Cortex of kidney (tissue), 1 donor: ENCODE data around the gene KCTD16.

Source experiments
- DNase-seq: peaks from one replicate; lab custom pipeline; 2025; lab: John Stamatoyannopoulos, UW

The KCTD16 gene

DNA sequence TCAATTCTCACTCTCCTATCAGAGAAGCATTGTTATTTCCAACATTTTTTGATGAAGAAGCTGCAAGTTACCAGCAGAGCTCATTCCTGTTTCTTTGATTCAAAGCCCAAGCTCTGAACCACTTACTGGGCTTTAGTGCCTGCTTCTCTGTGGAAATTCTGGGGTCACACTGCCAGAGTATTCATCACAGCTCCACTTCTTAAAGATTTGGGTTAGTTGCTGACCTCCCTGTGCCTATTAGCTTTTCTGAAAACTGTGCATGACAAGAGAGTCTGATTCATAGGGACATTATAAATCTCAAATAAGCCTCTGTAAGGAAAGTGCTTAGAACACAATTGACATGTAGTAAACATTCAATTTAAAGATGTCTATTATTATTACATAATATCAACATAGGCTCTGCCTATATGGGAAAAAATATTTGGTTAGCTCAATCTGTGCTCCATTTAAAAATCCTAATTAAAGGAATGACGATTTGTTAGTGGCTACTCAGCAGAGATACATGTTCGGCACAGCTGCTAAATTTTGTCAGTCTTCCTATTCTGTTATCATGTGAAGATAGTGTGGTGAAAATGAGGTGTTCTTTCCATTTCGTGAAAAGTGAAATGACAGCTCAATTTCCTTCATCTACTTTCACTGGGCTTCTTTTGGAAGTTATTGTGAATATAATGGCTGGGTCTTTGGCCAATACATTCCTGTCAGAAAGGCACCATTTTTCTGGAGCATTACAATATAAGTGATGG lies 293.0 kb downstream of the KCTD16 start:
- DNase-seq: no peak

DNA sequence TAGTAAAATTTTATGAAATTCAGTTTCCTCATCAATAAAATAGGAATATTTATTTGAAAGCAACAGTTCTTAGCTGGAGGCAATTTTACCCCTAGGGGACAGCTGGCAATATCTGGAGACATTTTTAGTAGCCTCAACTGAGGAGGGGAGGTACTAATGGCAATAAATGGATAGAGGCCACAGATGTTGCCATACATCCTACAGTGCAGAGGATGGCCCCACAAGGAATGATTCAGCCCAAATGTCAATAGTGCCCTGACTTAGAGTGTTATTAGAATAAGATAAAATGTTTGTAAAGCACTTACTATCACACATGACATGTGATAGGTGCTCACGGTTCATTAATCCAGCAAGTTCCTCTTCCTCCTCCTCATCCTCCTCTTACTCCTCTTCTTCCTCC lies 293.6 kb downstream of the KCTD16 start:
- no peak for DNase-seq

DNA sequence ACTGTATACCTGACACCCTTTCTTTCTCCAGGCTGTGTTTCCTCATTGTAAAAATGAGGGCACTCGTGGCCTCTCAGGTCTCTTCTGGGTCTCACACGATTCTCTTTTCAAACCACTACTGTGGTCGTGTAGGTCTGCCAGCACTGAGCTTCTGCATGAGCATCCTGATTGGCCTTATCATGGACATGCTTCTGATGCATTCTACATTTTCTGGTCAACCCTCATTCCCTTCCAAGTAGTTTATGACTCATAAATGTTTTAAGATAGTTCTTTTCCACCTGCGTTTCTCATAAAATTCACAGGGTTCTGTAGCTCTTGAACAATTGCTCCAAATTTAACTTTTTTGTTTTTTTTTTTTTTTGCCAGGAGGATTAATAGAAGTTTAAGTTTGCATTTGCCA lies 294.8 kb downstream of the KCTD16 start:
- DNase-seq: no peak

DNA sequence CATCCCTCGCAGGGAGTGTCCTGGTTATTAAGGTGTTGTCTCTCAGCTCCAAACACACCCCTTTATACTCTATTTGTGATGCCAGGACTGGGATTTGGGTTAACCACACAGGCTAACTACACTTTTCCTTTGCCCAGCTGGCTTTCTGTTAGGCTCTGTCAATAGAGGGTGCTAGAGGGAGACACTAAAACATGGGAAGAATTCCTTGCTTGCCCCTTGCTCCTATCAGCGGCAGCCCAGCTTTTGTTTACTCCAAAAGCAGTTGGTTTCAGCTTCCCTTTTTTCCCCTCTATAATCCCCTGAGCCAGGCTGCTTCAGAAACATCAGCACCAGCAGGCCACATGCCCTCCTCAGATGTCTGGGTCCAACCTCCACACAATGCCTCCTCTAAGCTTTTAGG lies 297.1 kb downstream of the KCTD16 start:
- no peak for DNase-seq

DNA sequence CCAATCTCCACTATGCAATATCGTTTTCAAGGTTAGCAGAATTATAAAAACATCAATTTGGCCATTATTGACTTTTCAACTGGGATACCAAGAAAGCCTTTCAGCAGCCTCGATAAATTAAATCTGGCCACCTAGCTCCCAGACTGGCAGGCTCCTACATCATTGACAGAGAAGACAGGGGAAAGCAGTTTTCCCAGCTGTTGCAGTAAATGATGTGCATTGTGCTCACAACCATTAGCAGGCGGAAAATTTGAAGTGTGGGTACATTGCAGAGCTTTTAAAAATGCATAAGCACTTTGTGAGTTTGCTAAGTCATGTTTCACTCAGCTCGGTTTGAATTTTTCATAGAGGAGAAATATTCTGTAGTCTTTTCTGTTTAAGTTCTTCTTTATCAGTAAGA lies 297.9 kb downstream of the KCTD16 start:
- DNase-seq: no peak

DNA sequence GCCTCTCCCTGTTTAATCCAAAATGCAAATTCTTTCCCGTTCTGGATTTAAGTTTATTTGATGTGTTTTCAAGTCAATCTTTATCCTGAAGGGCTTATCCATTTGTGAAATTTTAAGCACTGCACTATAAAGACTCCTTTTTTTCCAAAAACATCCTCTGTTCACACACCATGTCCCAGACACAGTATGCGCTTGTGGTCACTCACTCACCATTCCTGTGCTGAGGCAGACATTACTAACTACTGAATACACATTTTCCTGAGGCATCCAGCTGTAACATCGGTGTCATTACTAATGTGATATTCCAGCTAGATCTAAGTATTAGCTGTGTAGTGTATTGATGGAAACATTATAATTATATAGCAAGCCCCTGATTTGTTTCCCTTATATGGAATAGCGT lies 298.4 kb downstream of the KCTD16 start:
- no peak for DNase-seq

DNA sequence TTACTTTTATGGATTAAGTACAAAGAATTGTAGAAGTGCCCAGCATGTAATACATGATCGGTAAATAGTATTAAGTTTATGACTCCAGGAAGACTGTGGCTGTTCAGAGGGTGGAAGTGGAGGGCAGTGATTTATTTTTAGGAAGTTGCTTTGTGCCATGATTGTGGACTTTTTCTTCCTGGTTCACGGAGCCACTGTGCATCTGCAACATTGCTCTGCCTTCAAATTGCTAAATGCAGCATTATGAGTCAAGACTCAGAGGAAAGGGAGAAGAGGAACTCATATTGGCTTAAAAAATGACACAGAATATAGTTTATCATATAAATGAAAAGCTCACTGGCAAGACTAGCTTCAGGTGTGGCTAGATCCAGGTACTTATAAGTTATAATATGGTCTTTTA lies 301.5 kb downstream of the KCTD16 start:
- no peak for DNase-seq

DNA sequence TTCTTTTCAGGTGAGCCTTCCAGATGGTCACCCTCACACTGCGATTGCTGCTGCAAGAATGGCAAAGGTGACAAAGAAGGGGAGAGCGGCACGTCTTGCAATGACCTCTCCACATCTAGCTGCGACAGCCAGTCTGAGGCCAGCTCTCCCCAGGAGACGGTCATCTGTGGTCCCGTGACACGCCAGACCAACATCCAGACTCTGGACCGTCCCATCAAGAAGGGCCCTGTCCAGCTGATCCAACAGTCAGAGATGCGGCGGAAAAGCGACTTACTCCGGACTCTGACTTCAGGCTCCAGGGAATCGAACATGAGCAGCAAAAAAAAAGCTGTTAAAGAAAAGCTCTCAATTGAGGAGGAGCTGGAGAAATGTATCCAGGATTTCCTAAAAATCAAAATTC lies 303.0 kb downstream of the KCTD16 start:
- DNase-seq: no peak

DNA sequence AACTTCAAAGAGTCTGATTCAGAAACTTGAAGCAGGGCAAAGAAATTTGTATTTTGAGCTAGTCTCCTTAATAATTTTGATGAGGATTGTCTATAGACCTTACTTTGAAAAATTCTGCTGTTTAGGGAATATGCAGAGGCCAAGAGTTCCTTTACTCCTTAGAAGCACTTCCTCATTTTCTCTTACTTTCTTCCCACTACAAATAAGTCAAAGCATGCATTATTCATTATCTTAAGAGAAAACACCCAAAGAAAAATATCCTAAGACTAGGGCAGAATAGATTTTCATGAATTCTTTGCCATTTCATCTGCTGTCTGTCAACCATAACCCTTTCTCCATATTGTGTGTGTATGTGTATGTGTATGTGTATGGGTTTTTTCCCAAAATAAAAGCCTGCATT lies 307.9 kb downstream of the KCTD16 start:
- DNase-seq: no peak

DNA sequence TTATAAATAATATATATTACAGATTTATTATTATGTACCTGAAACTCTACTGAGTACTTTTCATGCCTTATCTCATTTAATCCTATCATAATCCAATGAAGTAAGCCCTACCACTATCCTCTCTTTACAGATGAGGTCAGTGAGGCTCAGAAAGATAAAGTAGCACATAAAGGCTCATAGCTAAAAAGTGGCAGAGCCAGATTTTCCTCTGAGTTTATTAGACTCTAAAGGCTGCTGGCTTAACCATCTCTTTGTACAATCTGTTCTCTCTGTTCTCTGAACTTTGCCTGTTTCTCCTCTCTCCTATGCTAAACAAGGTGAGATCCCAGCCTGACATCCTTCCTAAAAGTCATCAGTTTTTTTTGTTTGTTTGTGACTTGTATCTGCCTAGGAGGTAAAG lies 311.2 kb downstream of the KCTD16 start:
- no peak for DNase-seq

DNA sequence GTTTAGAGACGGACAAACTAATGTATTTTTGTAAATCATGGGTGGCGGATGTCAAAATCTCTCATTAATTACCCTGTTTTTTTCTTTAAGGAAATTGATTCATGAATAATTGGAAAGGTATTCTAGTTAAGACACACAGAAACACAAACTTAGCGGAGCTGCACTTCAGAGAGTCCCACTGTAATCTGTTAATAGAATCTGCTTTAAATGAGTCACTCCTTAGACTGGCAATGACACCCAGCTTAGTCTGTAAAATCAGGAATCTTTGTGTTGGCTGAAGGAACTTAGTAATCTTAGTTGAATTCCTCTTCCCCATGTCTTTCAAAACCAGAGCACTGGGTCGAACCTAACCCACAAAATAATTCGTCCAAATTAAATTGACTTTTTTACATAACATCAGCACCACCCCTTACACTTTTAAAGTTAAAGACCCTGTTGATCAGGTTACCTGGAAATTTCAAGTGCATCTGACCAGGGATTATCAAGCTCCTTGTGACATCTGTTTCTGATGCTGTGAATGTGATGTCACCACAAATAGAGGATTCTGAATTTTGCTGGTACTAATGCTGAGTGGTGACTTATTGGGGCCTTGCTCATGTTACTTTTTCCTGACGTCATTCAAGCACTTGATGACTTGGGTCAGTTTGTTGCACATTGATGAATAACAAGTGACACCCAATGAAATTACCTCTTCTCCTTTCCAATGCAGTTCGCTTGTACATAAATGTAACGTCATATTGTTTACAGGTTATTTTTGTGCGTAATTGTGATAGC lies 313.6 kb downstream of the KCTD16 start:
- no peak for DNase-seq

DNA sequence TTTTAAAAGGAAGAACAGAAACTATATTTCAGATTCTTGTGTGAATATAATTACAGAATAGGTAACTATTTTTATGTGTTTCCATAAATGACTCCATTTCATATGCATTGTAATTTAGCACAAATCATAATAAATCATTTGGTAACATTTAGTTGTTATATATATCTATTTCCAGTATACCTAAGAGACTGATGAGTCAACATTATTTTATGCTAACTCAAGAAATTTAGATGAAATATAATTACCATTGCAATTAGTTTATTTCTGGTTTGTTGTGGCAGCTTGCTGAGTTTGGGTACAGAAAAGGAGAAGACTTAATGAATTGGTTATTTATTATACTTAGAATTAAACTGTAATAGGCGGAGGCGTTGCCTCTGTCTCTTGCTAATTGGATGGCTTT lies 314.9 kb downstream of the KCTD16 start:
- no peak for DNase-seq

DNA sequence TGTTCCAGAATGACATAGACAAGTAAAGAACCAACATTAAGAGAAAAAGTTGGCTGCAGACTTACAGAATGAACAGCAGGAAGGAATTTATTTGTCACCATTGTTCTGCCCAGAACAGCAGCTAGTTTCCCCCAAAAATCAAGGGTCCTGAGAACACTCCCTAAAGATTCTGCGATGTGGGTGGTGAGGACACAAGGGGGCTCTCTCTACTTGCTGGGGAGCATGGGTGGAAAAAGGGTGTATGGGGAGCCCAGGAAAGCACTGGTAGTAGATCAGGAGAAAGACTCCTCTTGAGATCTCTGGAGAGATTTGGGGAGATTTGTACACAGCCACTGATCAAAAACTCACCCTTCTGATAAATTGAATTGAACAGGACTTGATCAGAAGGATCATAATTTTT lies 316.5 kb downstream of the KCTD16 start:
- no peak for DNase-seq

DNA sequence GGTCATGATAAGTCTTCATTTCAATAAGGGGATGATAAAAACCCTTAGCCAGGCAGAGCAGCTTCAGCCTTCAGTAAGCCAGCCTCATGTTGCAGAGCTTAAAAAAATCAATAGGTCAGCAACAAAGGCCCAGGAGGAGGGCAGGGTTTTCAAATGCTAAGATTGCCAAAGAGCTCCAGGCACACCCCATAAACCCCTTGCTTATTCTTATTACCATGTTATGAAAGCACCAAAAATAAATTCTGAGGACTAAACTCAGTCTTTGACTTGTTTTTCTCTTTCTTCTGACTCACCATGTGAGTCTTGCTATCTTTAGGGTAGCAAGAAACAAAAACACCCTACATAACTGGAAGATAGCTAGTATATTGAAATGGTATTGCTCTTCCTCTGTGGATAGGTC lies 317.1 kb downstream of the KCTD16 start:
- DNase-seq: no peak

DNA sequence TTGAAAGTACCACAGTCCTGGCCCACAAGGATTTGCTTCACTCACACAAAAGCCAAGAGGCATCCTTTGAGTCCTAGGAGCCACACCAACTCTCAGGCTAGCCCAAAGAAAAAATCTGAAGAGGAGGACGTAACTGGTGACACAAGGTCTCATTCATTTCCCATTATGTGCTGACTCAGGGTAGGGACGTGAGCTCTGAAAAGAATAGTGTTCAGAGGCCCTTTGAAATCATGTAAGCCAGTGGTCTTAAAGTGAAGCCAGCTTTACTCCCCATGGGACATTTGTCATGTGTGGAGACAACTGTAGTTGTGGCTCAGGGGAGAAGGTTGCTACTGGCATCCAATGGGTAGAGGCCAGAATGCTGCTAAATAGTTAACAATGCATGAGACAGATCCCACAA lies 332.4 kb downstream of the KCTD16 start:
- DNase-seq: no peak

DNA sequence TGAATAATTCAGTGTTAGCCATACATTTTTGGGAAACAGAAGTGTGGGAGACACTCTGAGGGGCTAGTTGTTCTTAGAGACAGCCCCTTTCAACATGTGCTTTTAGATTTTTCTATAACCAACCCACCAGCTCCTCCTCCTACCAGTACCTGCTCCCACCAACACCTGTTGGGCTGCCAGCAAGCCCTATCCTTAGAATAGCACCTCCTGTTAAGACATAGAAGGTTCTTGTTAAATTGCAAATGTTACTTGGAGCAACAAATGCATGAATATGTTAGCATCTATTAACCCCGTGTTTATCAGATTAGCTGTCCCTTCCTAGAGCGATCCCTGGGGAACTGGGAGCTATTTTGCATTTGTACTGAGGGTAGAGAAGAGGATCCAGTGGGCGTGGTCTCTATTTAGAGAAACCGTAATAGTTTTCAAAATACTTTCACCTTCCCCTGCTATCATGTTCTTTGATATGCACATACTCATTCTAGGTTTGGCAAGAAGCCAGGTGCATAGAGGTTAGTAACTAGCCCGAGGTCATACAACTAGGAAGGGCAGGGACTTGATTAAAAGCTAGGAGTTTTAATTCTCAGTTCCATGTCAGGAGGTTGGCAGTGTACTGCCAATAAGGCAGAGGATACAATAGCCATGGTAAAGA lies 334.4 kb downstream of the KCTD16 start:
- DNase-seq: no peak

DNA sequence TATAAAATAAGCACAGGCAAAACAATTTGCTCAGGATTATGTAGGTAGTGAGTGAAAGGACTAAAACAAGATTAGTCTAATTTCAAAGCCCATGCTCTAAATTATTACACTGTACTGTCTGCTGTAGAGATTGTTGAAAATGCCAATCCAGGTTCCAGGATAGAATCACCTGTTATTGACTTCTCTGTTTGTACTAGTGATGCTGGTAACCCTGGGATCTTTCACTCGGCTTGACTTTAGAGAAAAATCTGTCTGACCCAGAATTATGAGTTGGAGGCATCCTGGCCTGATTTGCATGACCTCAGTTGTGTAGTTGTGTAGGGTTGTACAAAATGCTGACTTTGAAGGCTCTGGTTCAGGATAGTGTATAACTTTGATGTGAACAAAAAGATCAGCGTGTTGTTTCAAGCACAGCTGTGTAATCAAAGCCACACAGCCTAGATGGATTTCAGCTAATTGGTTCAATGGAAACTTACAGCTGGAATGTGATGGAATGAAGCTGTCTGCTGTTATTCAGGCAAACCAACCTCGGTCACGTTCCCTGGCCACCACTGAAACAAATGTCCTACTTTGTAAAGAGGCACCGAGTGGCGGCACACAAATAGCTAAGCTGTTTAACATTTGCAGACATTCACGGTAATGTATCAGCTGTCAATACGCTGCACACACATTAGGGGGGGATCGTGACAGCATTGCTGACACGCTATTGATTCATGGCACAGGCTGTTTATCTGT lies 340.3 kb downstream of the KCTD16 start:
- DNase-seq: no peak

DNA sequence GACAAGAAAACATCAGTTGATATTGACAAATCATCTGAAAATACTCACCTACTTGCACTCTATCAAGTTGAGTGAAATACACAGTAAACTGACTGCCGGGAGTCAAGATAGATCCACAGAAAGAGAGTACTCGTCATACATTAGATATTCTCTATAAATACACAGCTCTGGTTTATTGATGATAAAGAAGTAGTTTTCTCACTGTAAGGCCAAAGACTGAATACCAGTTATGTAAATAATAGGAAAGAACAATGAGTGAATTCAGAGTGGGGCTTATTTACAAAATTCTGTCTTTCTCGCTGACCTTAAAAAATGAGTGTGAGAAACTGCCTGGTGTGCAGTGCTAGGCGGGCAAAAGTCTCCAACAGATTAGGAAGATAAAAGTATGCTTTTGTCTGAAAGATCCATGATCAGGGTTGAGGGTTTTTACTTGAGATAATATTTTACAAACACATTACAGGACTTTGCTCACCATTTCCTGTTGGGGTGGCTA lies 341.0 kb downstream of the KCTD16 start:
- no peak for DNase-seq

DNA sequence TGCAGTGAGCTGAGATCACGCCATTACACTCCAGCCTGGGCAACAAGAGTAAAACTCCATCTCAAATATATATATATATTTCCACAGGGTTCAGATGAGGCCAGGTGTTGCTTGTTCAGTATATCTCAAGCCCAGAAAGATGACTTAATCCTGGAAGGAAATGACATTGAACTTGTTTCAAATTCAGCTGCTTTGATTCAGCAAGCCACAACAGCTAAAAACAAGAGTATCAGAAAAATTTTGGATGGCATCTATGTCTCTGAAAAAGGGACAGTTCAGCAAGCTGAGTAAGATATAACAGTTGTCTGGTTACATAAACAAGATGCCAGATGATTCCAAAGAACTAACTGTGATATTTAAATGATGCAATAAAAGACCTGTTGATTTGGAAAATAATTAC lies 352.0 kb downstream of the KCTD16 start:
- DNase-seq: no peak

DNA sequence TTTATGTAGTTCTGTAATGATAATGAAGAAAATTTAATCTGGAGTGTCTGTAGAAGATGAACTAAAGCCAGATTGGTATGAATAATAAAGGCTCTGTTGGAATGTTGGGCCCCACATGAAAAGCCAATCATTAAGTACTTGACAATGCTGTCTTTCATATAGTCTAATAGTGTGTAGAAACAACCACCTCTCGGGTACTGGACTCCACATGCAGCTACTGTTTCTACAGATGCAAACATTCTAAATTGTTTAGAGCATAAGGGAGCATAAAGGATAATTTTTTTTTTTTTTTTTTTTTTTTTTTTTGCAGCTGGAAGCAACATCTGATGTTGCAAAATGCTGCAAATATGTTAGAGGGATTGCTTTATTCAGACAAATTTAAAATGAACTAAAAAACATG lies 354.3 kb downstream of the KCTD16 start:
- no peak for DNase-seq

DNA sequence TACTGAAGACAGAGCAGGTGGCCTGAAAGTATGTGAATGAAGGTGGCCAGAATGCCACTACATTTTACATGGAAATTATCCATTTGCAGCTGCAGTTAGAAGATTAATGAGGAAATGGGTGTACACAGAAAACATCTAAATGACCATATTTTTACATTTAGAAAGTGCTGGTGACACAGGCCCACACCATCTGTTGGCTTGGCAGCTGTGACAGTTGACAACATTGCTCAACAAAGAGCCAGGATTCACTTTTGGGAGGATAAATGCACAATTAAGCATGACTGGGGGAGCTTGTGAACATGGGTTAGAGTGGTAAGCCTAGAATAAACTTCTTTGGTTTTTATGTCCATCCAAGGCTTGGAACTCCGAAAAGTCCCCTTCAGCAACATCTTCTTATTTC lies 360.5 kb downstream of the KCTD16 start:
- DNase-seq: no peak
